Measurements from ENCODE around the gene ENTPD8.

ENTPD8 gene

GRCh38 chr9:137447722-137448601 is 6.8 kb upstream of the ENTPD8 start:
- no peak for DNase-seq (ENCODE audit: low read depth in 2 of 2)

GRCh38 chr9:137446851-137447471 is 5.8 kb upstream of the ENTPD8 start:
- no peak for DNase-seq (ENCODE audit: low read depth in 2 of 2)

- no peak for DNase-seq (ENCODE audit: low read depth in 2 of 2)
Measured at GRCh38 chr9:137445930-137446431, 4.8 kb upstream of the ENTPD8 start.

GRCh38 chr9:137445275-137445807 is 4.2 kb upstream of the ENTPD8 start:
- peak; percentile 63 to 77 for DNase-seq (ENCODE audit: low read depth in 2 of 2)

GRCh38 chr9:137444106-137444790 is 3.1 kb upstream of the ENTPD8 start:
- DNase-seq (ENCODE audit: low read depth in 2 of 2): no peak

GRCh38 chr9:137441935-137442321 is 771 bp upstream of the ENTPD8 start:
- no peak for DNase-seq (ENCODE audit: low read depth in 2 of 2)

- DNase-seq (ENCODE audit: low read depth in 2 of 2): no peak
Measured at GRCh38 chr9:137439158-137439714, 1.9 kb downstream of the ENTPD8 start.

GRCh38 chr9:137438591-137439157 is 2.5 kb downstream of the ENTPD8 start:
- DNase-seq (ENCODE audit: low read depth in 2 of 2): no peak

- DNase-seq (ENCODE audit: low read depth in 2 of 2): no peak
Measured at GRCh38 chr9:137437691-137438590, 3.2 kb downstream of the ENTPD8 start.

- no peak for DNase-seq (ENCODE audit: low read depth in 2 of 2)
Measured at GRCh38 chr9:137436761-137437600, 4.2 kb downstream of the ENTPD8 start.

GRCh38 chr9:137435980-137436760 is 5.0 kb downstream of the ENTPD8 start:
- no peak for DNase-seq (ENCODE audit: low read depth in 2 of 2)

GRCh38 chr9:137435381-137435891 is 5.7 kb downstream of the ENTPD8 start:
- no peak for DNase-seq (ENCODE audit: low read depth in 2 of 2)

GRCh38 chr9:137434498-137435380 is 6.4 kb downstream of the ENTPD8 start:
- DNase-seq (ENCODE audit: low read depth in 2 of 2): no peak

GRCh38 chr9:137433916-137434431 is 7.2 kb downstream of the ENTPD8 start:
- no peak for DNase-seq (ENCODE audit: low read depth in 2 of 2)

- DNase-seq (ENCODE audit: low read depth in 2 of 2): no peak
Measured at GRCh38 chr9:137433349-137433915, 7.7 kb downstream of the ENTPD8 start.

GRCh38 chr9:137432687-137433348 is 8.3 kb downstream of the ENTPD8 start:
- no peak for DNase-seq (ENCODE audit: low read depth in 2 of 2)

All from stimulated activated CD8-positive, alpha-beta memory T cell treated with anti-CD3 and anti-CD28 coated beads, Interleukin-15, amount 100 ng/mL, for 4 hours (primary cell).